Smooth muscle cell (in vitro differentiated cells): Measurements from ENCODE around the gene GBX2. TPM values are rescaled to one million over a fixed set of nuclear protein-coding genes. Genes with fewer than 3 reads are reported as not detected.

Experiments
- DNase-seq: peaks from one replicate; lab custom pipeline; 2025; ENCODE audit not compliant: unreplicated experiment; lab: John Stamatoyannopoulos, UW
- H2AFZ ChIP-seq: fragments of 200-600 bp; sonication (generic); 2 replicates; pipeline ENCODE4 v1.6.0; 2016; ENCODE audit warnings: antibody characterized with exemption, low read depth, mild to moderate bottlenecking
- H3F3A ChIP-seq: fragments of 200-600 bp; sonication (generic); 2 replicates; pipeline ENCODE4 v1.6.0; 2017; ENCODE audit warnings: antibody characterized with exemption, low read depth
- H3K27ac ChIP-seq: fragments of 200-600 bp; sonication (generic); 2 replicates; pipeline ENCODE4 v1.5.1; 2016; ENCODE audit warnings: low read depth, mild to moderate bottlenecking
- H3K27me3 ChIP-seq: fragments of 200-600 bp; sonication (generic); 2 replicates; pipeline ENCODE4 v1.6.1; 2016; ENCODE audit warnings: low read depth, mild to moderate bottlenecking
- H3K36me3 ChIP-seq: fragments of 200-600 bp; sonication (generic); 2 replicates; pipeline ENCODE4 v1.5.1; 2016; ENCODE audit warnings: low read depth
- H3K4me1 ChIP-seq: fragments of 200-600 bp; sonication (generic); 2 replicates; pipeline ENCODE4 v1.5.1; 2016; ENCODE audit warnings: low read depth
- H3K4me2 ChIP-seq: fragments of 200-600 bp; sonication (generic); 2 replicates; pipeline ENCODE4 v1.6.0; 2016; ENCODE audit warnings: mild to moderate bottlenecking
- H3K4me3 ChIP-seq: fragments of 200-600 bp; sonication (generic); 2 replicates; pipeline ENCODE4 v1.5.1; 2016; ENCODE audit warnings: mild to moderate bottlenecking
- H3K79me2 ChIP-seq: fragments of 200-600 bp; sonication (generic); 2 replicates; pipeline ENCODE4 v1.6.0; 2016; ENCODE audit warnings: low read depth, mild to moderate bottlenecking
- H3K9ac ChIP-seq: fragments of 200-600 bp; sonication (generic); 2 replicates; pipeline ENCODE4 v1.6.0; 2016; ENCODE audit warnings: low read depth
- H3K9me3 ChIP-seq: fragments of 200-600 bp; sonication (generic); replicated peaks from 2 replicates; pipeline ENCODE4 v1.5.1; 2016; ENCODE audit warnings: low read depth
- H4K20me1 ChIP-seq: fragments of 200-600 bp; sonication (generic); 2 replicates; pipeline ENCODE4 v1.6.0; 2016; ENCODE audit warnings: low read depth
- WGBS: methylation state at CpG from one replicate; pipeline ENCODE4 v1.1.7; 2016; ENCODE audit warnings: low lambda C conversion rate; 5-methylcytosine and 5-hydroxymethylcytosine counted together
- polyA plus RNA-seq: library from polyadenylated mRNA; unstranded; fragments of >200 nt; fragmentation: Nextera tagmentation; extraction: Ambion mirVana; gene quantifications from 2 replicates; pipeline ENCODE4 v1.2.1, GENCODE V29; 2016
- total RNA-seq: library from RNA; depleted of rRNA; stranded (reverse); fragments of >200 nt; gene quantifications from 2 replicates; pipeline ENCODE4 v1.2.3, GENCODE V29; 2014
- TF ChIP-seq, protein P1 (sequence below): fragments of 200-600 bp; sonication (generic); IDR thresholded peaks from 2 replicates; pipeline ENCODE4 v1.5.1; 2017; ENCODE audit warnings: borderline replicate concordance, mild to moderate bottlenecking, antibody characterized with exemption; ENCODE audit not compliant: insufficient read depth, poor library complexity, severe bottlenecking

The GBX2 gene
- total and polyA plus RNA-seq, 2 experiments from 2014 or later = not detected

DNA sequence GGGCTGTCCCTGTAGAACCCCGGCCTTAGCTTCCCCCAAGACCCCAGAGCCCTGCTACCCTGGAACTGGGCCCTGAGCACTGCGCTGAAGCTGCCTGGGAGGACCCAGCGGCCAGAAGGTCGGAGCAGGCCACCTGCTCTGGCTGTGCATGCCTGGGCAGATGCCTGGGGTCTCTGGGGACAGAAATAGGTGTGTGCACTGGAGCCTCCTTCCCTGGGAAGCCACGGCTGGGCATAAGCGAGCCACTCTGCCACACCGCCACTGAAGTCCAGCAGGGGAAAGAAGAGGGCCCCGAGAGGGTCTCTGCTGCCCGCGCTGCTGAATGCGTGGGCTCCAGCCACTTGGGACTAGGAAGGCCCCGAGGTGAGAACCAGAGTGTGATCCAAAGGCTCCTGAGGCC, 6.7 kb downstream of the GBX2 start:
- Histone ChIP-seq H3K4me3 (no peak overlapping the region), H2AFZ (no peak overlapping the region), H3K27ac (no peak overlapping the region), H3K4me1 (peaks cover 25% of the 10 kb centered on the region), H3K36me3 (no peaks in the 10 kb centered on the region), H3F3A (no peaks in the 10 kb centered on the region), H3K9ac (no peak overlapping the region), H4K20me1 (no peaks in the 10 kb centered on the region), H3K4me2 (no peak overlapping the region), H3K27me3 (peaks cover 99% of the 10 kb centered on the region), H3K9me3 (no peaks in the 10 kb centered on the region), H3K79me2 (no peaks in the 10 kb centered on the region)
- TF ChIP-seq, protein P1, sequence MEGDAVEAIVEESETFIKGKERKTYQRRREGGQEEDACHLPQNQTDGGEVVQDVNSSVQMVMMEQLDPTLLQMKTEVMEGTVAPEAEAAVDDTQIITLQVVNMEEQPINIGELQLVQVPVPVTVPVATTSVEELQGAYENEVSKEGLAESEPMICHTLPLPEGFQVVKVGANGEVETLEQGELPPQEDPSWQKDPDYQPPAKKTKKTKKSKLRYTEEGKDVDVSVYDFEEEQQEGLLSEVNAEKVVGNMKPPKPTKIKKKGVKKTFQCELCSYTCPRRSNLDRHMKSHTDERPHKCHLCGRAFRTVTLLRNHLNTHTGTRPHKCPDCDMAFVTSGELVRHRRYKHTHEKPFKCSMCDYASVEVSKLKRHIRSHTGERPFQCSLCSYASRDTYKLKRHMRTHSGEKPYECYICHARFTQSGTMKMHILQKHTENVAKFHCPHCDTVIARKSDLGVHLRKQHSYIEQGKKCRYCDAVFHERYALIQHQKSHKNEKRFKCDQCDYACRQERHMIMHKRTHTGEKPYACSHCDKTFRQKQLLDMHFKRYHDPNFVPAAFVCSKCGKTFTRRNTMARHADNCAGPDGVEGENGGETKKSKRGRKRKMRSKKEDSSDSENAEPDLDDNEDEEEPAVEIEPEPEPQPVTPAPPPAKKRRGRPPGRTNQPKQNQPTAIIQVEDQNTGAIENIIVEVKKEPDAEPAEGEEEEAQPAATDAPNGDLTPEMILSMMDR = no peak
- 89% methylated on average over 12 of the region's 12 CpGs for WGBS
- no peak for DNase-seq

DNA sequence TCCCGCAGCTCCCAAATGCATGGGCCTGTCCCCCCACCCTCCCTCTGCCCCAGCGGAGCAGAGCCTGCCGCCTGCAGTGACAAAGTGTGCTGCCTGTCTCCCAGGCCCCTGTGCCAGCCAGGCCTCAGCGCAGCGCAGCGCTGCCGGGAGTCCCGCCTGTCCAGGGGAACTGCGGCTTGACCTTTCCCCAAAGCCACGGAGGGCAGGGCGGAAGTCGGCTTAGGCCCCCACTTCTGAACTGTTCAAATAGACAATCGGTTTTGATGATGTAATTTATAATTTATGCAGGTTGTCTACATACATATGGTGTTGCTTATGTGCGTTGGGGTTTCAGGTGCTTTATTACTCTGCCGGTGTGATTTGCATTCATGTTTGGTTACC, 7.1 kb downstream of the GBX2 start:
- DNase-seq = no peak
- TF ChIP-seq, protein P1 = no peak
- Histone ChIP-seq H3K79me2 (no peaks in the 10 kb centered on the region), H3K27me3 (peaks cover 97% of the 10 kb centered on the region), H3K9ac (no peak overlapping the region), H3F3A (no peaks in the 10 kb centered on the region), H3K27ac (no peak overlapping the region), H3K4me1 (peaks cover 24% of the 10 kb centered on the region), H4K20me1 (no peaks in the 10 kb centered on the region), H3K9me3 (no peaks in the 10 kb centered on the region), H2AFZ (no peak overlapping the region), H3K4me3 (no peak overlapping the region), H3K36me3 (no peaks in the 10 kb centered on the region), H3K4me2 (no peak overlapping the region)
- 60% methylated on average over 15 of the region's 15 CpGs for WGBS

DNA sequence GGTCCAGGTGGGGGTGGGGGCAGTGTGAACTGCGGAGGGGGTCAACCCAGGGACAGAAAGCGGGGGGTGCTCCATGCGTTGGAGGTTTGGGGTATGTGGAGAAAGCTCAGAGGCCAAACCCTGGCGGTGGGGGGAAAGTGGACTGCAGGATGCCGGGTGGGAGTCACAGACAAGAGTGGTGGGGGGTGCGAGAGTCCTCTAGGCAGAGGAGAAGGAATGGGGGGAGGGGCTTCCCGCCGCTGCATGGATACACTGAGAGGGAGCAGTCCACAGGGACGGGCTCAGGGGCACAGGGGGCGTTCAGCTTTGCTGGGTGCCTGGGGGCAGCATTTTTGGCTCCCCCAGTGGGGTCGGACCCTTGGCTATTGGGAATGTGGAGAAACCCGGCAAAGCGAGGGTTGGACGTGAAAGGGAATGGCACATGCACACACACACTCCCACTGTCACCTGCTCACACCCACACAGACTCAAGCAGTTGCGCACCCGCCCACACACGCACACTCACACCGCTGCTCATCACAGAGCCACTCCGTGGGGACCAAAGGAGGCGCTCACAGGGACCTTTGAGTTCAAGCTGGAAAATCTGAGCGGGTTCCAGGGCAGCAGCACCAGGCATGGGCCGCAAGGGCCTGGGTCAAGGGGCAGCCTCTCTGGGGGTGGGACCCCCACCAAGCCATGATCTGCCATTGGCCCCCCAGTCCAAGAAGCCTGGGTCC, 7.7 kb downstream of the GBX2 start:
- no peak overlapping the region for H2AFZ ChIP-seq
- TF ChIP-seq, protein P1 = no peak
- WGBS = 55% methylated on average over 18 of the region's 22 CpGs
- peaks cover 24% of the 10 kb centered on the region for H3K4me1 ChIP-seq
- H3K4me3 ChIP-seq = no peak overlapping the region
- H3F3A ChIP-seq = no peaks in the 10 kb centered on the region
- no peak overlapping the region for H3K9ac ChIP-seq
- no peaks in the 10 kb centered on the region for H3K79me2 ChIP-seq
- H3K27me3 ChIP-seq = peaks cover 96% of the 10 kb centered on the region
- no peaks in the 10 kb centered on the region for H3K9me3 ChIP-seq
- H3K27ac ChIP-seq = no peak overlapping the region
- H4K20me1 ChIP-seq = no peaks in the 10 kb centered on the region
- no peak for DNase-seq
- no peaks in the 10 kb centered on the region for H3K36me3 ChIP-seq
- H3K4me2 ChIP-seq = no peak overlapping the region

DNA sequence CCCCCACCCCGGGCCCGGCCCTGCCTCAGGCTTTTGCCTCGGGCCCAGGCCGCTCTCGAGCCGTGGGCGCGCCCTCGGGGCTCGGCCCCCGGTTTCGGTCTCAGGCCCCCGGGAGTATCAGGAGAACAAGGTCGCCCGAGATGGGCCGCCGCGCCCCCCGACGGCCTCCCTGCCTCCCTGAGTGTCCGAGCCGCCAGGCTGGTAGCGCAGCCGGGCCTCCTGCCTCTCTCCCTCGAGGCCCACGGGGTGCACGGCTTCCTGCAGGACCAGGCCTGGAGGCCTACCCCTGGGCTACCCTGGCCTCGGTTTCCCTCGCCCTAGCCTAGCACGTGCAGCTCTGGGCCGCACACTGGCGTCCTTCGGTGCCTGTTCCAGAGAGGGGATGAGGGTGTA, 8.4 kb downstream of the GBX2 start:
- Histone ChIP-seq H3K9ac (no peak overlapping the region), H3K27me3 (peaks cover 95% of the 10 kb centered on the region), H2AFZ (no peak overlapping the region), H3K4me3 (no peak overlapping the region), H3K4me1 (peaks cover 20% of the 10 kb centered on the region), H3K9me3 (no peaks in the 10 kb centered on the region), H3K36me3 (no peaks in the 10 kb centered on the region), H3K4me2 (no peak overlapping the region), H3K79me2 (no peaks in the 10 kb centered on the region), H4K20me1 (no peaks in the 10 kb centered on the region), H3F3A (no peaks in the 10 kb centered on the region), H3K27ac (no peak overlapping the region)
- no peak for DNase-seq
- TF ChIP-seq, protein P1 = no peak
- WGBS = 17% methylated on average over 28 of the region's 33 CpGs
